Left ventricle myocardium inferior (tissue), 1 donor: ENCODE results near the gene POLR2J. TPM values are rescaled to one million over a fixed set of nuclear protein-coding genes. Genes with fewer than 3 reads are reported as not detected.
"Not testable (repeated sequence)": the region's sequence is repeated elsewhere in the genome, so short reads cannot be mapped to it uniquely, and the experiment has no call there.

Experiments used
- DNase-seq: peaks from one replicate; pipeline ENCODE4 v3.0.0-alpha.2; 2020
- H3K27ac ChIP-seq: fragments of 200-600 bp; replicated peaks from 2 replicates; pipeline ENCODE4 v1.8.0; 2021
- H3K27me3 ChIP-seq: fragments of 200-600 bp; 2 replicates; pipeline ENCODE4 v1.8.0; 2021; ENCODE audit warnings: low read depth
- H3K36me3 ChIP-seq: fragments of 200-600 bp; 2 replicates; pipeline ENCODE4 v1.8.0; 2021
- H3K4me1 ChIP-seq: fragments of 200-600 bp; 2 replicates; pipeline ENCODE4 v1.8.0; 2021
- H3K4me3 ChIP-seq: fragments of 200-600 bp; 2 replicates; pipeline ENCODE4 v1.8.0; 2021; ENCODE audit warnings: mild to moderate bottlenecking, moderate library complexity
- H3K9me3 ChIP-seq: fragments of 200-600 bp; replicated peaks from 2 replicates; pipeline ENCODE4 v1.8.0; 2021
- intact Hi-C: fragments of 100-400 bp; cut with micrococcal nuclease; formaldehyde crosslinking; loops from one replicate; pipeline ENCODE4 v1.11.0; 2022
- long read RNA-seq: library from polyadenylated mRNA; unstranded; transcript quantifications from one replicate; pipeline ENCODE4 v2.0.0, GENCODE V29; 2021
- total RNA-seq: library from RNA; stranded (reverse); fragmentation: NEBNext Ultra II Directional; extraction: Animal tissue kit (Norgen Biotek cat#: 25700); gene quantifications from one replicate; pipeline ENCODE4 v1.2.1, GENCODE V29; 2021
- TF ChIP-seq, protein P1 (sequence below): fragments of 200-600 bp; IDR thresholded peaks from 2 replicates; pipeline ENCODE4 v1.8.0; 2021; ENCODE audit warnings: antibody characterized with exemption, mild to moderate bottlenecking, borderline replicate concordance
- donor health status: DM: no; HTN: yes; CAD: no; lungs with severe emphysema.

POLR2J gene
- total RNA-seq = 55.8 TPM
- long read RNA-seq, transcript POLR2J-201 (4 exons, 932 nt) = major isoform, 81 of 89 reads
- long read RNA-seq, partial matches to known transcripts = 2 of 89 reads
- long read RNA-seq, other reads (novel, unspliced or antisense) = 6 of 89 reads

DNA sequence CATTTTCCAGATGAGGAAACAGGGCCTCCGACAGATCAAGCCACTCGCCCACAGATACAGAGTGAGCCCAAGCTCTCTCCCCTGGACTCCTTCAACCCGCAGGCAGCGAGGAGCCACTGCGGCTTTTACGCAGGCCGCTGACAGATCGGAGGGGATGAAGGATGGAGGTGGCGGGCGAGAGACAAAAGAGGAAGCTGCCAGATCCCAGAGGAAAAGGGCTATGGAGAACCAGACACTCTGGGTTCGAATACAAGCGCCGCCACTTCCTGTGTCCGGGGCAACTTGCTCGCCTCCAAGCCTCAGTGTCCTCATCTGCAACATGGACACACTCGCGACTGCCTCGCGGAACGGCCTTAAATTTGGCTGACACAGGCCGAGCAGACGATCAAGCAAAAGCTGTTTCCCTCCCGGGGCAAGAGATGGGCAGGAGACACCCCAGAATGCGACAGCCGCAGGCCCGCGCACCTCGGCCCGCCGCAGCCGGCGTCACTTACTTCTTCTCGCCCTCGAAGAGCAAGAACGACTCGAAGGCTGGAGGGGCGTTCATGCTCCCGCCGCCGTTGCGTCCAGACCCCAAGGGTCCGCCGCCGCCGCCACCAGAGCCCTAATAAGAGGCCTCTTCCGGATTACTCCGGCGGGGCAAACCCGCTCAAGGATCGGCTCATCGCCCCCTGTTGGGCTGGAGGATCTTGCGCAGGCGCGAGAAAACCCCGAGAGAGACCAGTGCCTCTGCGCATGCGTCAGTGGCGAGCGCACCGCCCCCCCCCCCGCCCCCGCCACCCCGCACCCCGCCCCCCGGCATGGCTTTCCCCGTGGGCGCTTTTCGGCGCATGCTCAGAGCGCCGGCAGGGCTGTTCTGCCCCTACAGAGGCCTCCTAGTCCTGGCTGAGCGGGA lies at the start of gene POLR2J:
Gene POLR2J, minus strand, starts transcription at position 609 of the 895 bp plus-strand sequence. Its CDS starts 62 bp downstream, at position 547.
- H3K27me3 ChIP-seq, intact Hi-C loops, H3K4me1 ChIP-seq, H3K36me3 ChIP-seq, H3K9me3 ChIP-seq: not testable (repeated sequence)
- DNase-seq = peak; percentile 93
- Histone ChIP-seq H3K4me3 (peak within 1 kb of the TSS; percentile 72), H3K27ac (peak within 1 kb of the TSS; percentile 66)
- TF ChIP-seq, protein P1, sequence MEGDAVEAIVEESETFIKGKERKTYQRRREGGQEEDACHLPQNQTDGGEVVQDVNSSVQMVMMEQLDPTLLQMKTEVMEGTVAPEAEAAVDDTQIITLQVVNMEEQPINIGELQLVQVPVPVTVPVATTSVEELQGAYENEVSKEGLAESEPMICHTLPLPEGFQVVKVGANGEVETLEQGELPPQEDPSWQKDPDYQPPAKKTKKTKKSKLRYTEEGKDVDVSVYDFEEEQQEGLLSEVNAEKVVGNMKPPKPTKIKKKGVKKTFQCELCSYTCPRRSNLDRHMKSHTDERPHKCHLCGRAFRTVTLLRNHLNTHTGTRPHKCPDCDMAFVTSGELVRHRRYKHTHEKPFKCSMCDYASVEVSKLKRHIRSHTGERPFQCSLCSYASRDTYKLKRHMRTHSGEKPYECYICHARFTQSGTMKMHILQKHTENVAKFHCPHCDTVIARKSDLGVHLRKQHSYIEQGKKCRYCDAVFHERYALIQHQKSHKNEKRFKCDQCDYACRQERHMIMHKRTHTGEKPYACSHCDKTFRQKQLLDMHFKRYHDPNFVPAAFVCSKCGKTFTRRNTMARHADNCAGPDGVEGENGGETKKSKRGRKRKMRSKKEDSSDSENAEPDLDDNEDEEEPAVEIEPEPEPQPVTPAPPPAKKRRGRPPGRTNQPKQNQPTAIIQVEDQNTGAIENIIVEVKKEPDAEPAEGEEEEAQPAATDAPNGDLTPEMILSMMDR = peak; percentile 74

DNA sequence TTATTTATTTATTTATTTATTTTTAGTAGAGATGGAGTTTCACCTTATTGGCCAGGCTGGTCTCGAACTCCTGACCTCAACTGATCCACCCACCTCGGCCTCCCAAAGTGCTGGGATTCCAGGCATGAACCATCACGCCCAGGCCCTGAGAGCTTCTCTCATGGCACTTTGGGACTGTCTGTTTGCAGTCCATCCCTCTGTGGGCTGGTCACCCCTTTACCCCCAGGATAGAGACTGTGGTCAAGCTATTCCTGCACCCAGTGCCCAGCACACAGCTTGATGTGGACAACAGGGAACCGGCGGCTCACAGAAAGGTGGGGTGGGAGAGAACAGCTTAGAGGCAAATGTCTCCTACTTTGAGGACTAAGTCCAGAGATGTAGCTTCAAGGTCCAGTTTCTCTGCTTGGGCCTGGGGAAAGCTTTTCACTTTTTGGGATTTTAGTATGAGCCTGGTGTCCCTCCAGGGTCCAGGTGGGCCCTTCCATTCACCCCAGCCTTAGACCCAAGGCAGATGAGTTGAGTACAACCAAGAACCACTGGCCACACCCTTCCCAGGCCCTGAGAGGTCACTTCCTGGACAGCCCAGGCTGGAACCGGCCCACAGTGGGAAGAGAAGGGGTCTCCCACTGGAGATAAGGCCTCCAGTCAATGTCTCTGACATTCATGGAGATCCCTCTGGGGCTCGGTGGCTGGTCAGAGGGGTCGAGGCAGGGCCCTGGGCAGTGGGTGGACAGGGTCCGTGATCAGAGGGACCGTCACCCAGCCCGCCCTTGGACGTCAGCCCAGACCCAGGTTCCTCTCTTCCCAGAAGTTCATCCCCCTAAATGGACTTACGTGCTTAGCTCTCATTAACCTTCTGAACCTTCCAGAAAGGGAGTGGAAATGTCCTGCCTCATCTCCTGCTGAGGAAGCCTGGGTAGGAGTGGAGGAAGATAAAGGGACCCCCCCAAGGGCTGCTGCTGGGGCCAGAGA lies 49.4 kb upstream of the POLR2J start:
- H3K36me3 ChIP-seq, H3K4me3 ChIP-seq, H3K27me3 ChIP-seq, H3K4me1 ChIP-seq, intact Hi-C loops, DNase-seq, H3K9me3 ChIP-seq: not testable (repeated sequence)
- peak overlapping the region; percentile 66 for H3K27ac ChIP-seq

DNA sequence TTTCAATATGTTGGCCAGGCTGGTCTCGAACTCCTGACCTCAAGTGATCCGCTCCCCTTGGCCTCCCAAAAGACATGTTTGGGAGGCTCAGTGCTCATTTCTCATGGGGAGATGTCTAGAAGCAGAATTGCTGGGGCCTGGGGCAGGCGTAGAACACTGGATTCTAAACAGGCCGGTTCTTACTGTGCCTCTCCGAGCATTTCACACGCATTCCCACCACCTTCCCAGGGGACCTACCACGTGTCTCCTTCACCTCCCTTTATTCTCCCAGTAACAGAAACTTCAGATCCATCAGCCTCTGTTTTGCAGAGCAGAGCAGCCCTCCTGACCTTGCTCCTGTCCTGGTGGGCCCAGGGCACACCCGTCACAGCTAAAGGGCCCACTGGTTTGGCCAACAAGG lies 48.5 kb upstream of the POLR2J start:
- peak overlapping the region; percentile 63 for H3K27ac ChIP-seq
- DNase-seq, intact Hi-C loops, H3K27me3 ChIP-seq, H3K4me3 ChIP-seq, H3K36me3 ChIP-seq, H3K9me3 ChIP-seq, H3K4me1 ChIP-seq: not testable (repeated sequence)

DNA sequence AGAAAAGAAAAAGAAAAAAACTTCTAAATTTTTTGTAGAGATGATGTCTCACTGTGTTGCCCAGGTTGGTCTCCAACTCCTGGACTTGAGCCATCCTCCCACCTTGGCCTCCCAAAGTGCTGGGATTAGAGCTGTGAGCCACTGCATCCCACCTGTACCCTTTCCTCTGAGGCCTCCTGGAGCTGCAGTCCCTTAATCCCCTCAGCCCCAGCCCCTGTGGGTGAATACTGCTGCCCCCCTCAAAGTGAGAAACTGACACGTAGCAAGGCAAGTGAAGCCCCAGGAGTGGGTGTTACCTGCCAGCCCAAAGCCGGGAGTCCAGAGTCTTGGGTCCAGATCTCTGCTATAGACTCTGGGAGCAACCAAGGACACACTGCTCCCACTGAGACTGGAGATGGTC lies 46.1 kb upstream of the POLR2J start:
- intact Hi-C loops, H3K4me1 ChIP-seq, H3K4me3 ChIP-seq, H3K36me3 ChIP-seq, H3K9me3 ChIP-seq, H3K27ac ChIP-seq, DNase-seq, H3K27me3 ChIP-seq: not testable (repeated sequence)

DNA sequence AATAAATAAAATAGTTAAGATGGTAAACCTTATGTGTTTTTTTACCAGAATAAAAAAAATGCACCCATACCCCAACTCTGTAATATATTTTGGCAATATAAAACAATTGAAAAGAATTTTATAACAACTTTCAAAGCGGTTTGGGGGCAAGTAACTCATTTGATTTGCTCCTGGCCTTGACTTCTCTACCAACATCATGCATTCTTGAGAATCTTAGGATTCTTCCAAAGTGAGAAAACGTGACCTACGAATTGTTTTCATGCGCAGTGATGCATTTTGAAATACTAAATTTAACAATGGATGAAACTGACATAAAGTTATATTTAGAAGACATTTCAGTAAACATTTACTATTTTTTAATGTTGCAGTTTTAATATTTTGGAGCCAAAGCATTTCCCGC lies 42.1 kb upstream of the POLR2J start:
- H3K9me3 ChIP-seq, H3K36me3 ChIP-seq, H3K4me3 ChIP-seq, H3K27ac ChIP-seq, intact Hi-C loops, H3K4me1 ChIP-seq, H3K27me3 ChIP-seq, DNase-seq: not testable (repeated sequence)

DNA sequence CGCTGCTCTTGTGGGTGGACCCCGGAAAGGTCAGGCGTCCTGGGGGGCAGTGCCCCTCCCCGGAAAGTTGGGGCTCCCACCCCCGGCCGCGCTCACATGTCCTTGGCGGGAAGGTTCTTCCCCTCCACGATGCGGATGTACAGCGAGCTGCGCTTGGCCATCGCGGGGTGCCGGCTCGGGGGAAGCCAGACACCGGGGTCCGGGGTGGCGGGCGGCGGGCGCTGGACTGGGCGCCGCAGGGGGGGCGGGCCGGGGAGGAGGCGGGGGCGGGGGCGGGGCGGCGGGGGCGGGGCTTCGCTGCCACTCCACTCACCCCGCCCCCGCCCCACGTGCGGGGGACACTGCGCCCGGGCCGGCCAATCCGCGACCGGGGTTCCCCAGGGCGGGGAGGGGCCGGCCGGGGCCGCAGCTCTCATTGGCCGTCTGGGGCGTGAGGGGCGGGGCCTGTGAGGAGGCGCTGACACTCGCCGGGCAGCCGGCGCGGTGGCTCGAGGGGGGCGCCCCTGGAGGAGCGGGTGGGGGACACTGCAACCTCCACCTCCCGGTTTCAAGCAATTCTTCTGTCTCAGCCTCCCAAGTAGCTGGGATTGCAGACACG lies 38.9 kb upstream of the POLR2J start, which contains the start of gene RASA4B:
Gene RASA4B, minus strand, starts transcription at position 228 of the 598 bp plus-strand sequence. Its CDS starts 67 bp downstream, at position 161.
- H3K9me3 ChIP-seq, intact Hi-C loops, H3K27ac ChIP-seq, H3K27me3 ChIP-seq, H3K4me1 ChIP-seq, H3K36me3 ChIP-seq: not testable (repeated sequence)
- H3K4me3 ChIP-seq = peak within 1 kb of the TSS; percentile 46
- peak; percentile 23 for DNase-seq

DNA sequence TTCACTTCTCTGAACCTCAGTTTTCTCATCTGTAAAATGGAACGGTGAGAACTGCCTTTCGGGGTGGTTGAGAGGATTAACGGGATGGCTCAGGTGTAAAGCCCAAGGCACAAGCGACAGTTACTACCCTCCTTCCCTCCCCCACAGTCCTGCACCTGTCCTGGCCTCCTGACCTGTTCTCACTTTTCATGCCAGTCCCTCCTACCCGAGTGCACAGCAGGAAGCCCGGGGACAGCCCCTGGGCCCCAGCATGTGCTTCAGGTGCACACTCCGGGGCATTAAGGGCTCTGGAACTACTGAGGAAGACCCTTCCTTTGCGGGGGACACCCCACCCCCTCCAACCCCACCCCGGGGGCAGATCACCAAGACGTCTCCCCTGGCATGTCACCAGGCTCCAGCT lies 38.2 kb upstream of the POLR2J start:
- H3K27ac ChIP-seq, H3K4me3 ChIP-seq, H3K27me3 ChIP-seq, H3K9me3 ChIP-seq, H3K4me1 ChIP-seq, DNase-seq, H3K36me3 ChIP-seq, intact Hi-C loops: not testable (repeated sequence)

DNA sequence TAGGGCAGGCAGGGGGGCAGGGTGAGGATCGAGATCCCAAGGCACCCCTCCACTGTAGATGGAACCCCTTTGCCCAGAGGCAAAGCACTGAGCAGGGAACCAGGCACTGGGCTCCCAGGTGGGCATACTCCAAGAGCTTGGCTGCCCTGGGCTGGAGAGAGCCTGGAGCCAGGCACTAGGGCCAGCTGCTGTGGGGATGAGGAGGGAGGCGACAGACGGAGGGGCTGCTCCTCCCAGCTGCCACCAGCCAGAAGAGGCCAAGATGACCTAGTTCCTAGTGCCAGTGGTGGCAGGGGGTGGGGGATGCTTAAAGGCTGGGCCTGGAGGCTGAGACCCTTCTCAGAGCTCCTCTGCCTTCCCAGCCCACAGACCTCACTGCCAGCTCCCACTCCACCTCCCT lies 37.2 kb upstream of the POLR2J start:
- H3K9me3 ChIP-seq, H3K4me1 ChIP-seq, H3K36me3 ChIP-seq, DNase-seq, H3K4me3 ChIP-seq, H3K27ac ChIP-seq, H3K27me3 ChIP-seq, intact Hi-C loops: not testable (repeated sequence)

DNA sequence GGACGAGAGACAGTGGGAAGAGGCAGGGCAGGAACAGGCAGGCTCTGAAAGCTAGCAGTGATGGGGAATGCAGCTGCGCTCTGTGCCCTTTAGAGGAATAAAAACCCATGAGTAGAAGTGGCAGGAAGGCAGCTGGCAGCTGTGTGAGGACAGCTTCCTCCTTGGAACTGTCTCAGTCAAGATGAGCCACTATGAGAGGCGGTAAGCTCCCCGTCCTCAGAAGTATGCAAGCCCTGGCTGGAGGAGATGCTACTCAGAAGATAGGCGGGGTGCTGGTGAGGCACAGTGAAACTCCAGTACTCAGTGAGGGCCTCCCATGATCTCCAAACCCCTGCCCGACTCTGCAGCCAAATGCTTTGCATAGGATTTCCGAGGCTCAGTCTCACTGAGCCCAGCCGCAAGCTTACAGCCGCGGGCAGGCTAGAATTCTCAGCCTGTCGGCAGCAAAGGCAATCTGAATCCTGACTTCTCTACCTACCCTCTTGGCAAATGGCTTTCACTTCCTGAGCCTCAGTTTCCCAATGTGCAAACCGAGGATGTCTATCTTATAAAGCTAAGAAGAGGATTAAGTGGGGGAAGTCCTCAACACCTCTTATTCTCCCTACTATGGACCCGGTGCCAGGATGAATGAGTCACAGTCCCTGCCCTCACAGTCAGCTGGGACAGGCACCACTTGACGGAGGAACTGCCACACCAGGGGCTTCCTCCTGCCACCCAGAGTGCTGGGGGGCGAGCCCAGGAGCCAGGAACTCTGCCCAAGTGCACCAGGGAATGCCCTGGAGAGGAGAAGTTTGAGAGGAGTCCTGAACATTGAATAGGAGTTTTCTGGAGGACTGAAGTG lies 36.4 kb upstream of the POLR2J start:
- peak; percentile 11 for DNase-seq
- peak overlapping the region; percentile 51 for H3K27ac ChIP-seq
- H3K4me1 ChIP-seq, H3K9me3 ChIP-seq, H3K36me3 ChIP-seq, H3K4me3 ChIP-seq, intact Hi-C loops, H3K27me3 ChIP-seq: not testable (repeated sequence)

DNA sequence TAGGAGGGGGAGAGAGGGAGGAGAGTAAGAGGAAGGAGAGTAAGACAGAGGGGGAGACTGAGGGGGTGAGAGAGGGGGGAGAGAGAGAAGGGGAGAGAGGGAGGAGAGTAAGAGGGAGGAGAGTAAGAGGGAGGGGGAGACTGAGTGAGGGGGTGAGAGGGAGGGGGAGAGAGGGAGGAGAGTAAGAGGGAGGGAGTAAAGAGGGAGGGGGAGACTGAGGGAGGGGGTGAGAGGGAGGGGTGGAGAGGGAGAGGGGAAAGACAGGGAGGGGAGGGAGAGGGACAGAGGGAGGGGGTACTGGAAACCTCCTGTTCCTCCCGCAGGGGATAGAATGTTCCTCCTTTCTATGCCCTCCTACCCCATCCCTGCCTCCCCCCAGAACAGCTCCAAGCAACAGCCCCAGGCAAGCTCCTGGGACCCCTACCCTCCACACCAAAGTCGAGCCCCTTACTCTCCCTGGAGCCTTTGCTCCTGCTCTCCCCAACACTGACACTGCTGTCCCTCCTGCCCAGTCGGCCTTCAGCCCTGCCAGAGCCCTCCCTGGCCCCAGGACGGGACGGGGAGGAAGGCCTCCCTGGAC lies 34.0 kb upstream of the POLR2J start:
- DNase-seq = peak; percentile 33

More for the DNA sequence above, 34.0 kb upstream of the POLR2J start:
- intact Hi-C loops, H3K36me3 ChIP-seq, H3K9me3 ChIP-seq, H3K4me1 ChIP-seq, H3K27me3 ChIP-seq: not testable (repeated sequence)
- peak overlapping the region; percentile 47 for H3K4me3 ChIP-seq
- peak overlapping the region; percentile 85 for H3K27ac ChIP-seq
